Stimulated activated CD4-positive, alpha-beta T cell treated with anti-CD3 and anti-CD28 coated beads, Interleukin-2, amount 100 ng/mL, for 4 hours (primary cell): ENCODE results near the gene ABHD16B.

Experiments
- DNase-seq: peaks from one replicate; pipeline ENCODE4 v3.0.0-alpha.2; 2020; ENCODE audit warnings: low read depth

The ABHD16B gene

GRCh38 chr20:63861365-63861934 lies at the start of gene ABHD16B:
Gene ABHD16B, plus strand, starts transcription at chr20:63861498. Its CDS starts 43 bp downstream, at chr20:63861541.
- no peak for DNase-seq

DNA sequence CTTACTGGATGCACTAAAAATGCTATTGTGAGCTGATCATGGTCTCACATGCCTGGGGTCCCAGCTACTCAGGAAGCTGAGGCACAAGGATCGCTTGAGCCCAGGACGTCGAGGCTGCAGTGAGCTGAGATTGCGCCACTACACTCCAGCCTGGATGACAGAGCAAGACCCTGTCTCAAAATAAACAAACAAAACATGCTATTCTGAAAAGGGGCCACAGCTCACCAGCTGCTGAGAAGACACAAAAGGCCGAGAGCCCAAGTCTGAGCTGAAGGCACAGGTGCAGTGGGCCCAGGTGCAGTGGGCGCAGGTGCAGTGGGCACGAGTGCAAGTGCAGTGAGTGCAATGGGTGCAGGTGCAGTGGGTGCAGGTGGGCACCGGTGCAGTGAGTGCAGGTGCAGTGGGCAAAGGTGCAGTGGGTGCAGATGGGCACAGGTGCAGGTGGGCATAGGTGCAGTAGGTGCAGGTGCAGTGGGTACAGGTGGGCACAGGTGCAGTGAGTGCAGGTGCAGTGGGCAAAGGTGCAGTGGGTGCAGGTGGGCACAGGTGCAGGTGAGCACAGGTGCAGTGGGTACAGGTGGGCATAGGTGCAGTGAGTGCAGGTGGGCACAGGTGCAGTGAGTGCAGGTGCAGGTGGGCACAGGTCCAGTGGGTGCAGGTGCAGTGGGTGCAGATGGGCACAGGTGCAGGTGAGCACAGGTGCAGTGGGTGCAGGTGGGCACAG lies 46.2 kb upstream of the ABHD16B start:
- no peak for DNase-seq

GRCh38 chr20:63815615-63816253 lies 45.6 kb upstream of the ABHD16B start:
- DNase-seq = no peak

DNA sequence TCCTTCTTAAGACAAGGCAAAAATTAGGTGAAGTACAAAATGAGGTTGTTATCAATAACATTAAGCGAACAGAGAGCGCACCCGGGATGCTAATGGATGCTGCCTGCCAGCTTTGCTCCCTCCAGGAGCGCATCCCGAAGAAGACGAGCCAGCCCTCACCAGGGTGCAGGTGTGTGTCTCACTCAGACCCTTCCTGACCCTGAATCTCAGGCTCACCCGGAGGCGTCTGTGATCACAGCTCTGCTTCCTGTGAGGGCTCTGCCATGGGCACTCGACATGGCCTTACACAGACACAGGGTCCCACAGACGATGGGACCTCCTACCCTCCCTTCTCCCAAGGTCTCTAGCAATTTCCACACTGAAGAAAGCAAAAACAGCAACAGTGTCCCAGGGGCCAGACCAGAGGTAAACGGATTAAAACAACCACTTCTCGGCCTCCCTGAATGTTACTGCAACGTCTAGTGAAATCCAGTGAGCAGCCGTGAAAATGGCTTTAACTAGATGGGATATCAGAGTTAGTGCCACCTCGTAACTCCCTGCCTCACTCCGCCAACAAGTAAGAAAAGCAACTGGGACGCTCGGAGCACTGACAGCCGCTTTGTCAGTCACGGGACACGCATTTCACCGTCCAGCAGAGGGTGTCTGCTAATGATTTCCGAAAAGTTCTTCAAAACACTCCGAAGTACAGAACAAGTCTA lies 41.9 kb upstream of the ABHD16B start:
- DNase-seq = no peak

GRCh38 chr20:63821811-63822210 lies 39.5 kb upstream of the ABHD16B start:
- DNase-seq = no peak

DNA sequence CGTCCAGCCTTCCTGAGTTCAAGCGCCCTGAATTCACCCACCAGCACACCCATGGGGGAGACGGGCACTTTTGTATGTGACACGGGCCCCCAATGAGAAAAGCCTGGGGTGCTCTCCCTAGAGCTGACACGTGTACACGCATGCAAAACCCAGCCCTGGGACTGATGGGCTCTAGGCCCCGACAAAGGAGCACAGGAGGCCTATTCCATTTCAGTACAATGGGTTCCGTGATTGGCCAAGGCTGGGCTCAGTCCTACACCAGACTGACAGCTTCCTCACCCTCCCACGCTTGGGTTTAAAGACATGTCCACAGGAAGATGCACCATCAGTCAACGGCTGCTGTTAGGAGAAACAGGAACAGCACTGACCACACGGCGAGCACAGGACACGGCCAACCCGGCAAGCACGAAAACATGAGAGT lies 39.0 kb upstream of the ABHD16B start:
- DNase-seq = no peak

- no peak for DNase-seq
These were observed 37.5 kb upstream of the ABHD16B start for GRCh38 chr20:63823691-63824311.

DNA sequence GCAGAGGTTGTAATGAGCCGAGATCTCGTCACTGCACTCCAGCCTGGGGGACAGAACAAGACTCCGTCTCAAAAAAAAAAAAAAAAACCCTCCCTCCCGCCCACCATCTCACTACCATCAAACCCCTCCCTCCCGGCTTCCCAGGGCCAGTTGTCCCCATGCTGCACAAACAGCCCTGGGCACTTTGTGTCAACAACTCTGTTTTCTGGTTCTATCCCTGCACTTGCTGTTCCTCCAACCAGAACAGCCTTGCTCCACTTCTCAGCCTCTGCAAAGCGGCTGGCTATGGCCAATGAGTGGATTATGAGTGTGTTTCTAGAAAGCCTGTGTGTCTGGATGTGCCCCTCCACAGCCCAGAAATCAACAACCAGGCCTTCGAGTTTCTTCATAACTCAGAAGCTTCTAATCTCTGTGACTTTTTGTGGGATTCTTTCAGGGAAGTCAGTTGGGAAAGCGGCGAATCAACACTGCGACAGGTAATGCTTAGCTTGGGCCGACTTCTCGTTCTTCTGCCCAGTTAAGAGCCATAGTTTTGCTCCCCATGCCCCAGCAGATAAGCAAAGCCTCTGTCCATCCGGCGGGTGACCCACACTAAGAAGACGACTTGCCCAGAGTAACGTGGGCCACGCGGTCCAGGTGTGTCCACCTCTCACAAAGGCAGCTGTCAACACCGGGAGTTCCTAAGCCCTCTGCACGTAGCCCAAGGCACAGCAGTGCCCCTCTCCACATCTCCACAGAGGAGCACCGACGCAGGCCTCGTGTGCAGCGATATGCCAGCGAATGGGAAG lies 35.8 kb upstream of the ABHD16B start:
- no peak for DNase-seq

DNA sequence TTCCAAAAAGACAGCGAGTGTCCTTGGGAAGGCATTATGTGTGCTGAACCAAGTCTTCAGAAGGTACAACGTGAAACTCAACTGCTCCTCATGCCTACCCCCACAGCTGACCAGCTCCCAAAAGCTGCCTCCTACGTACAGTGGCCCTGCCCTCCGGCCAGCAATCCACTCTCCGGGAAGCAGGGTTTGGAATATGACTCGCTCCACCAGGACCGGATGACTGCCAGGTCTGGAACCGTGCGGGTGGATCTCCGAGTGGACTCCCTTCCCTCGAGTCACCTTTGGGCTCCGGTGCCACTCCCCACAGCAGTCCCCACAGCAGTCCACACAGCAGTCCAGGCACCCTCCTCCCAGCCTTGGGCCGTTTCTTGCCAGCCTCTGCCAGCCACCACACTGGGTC lies 34.5 kb upstream of the ABHD16B start:
- no peak for DNase-seq

DNA sequence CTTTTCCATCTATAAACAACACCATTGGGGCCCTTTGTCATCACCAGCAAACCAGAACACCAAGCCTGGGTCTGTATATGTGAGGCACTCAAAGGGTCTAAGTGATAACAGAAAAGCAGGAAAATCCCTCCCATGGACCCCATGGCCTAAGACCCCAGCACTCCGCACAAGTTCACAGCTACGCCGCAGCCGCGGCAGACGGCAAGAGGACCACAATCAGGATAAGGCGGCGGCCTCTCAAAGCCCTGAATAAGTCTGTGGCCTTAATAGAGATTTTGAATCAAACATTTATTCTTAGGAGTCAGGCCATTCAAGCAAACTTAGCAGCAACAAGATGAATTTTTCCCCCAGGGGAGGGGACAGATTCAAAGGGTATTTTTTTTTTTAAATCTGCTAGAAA lies 33.2 kb upstream of the ABHD16B start:
- no peak for DNase-seq

DNA sequence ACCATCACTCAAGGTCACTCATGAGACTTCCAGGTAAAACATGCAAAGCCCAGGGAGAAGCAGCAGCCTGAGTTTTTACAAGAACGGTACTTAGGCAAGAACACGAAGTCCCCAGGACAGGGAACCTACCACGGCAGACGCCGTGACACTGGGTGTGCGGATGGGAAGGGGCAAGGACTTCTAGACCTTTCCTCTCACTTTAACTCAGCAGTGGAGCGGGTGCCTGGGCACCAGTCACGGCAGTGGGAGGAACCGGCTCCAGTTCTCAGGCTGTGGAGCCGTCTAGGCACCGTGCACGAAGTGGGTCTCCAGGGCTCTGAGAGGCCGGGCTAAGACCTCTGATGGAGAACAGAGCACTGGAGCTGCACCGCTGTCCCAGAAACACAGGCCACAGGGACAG lies 32.8 kb upstream of the ABHD16B start:
- DNase-seq = no peak

DNA sequence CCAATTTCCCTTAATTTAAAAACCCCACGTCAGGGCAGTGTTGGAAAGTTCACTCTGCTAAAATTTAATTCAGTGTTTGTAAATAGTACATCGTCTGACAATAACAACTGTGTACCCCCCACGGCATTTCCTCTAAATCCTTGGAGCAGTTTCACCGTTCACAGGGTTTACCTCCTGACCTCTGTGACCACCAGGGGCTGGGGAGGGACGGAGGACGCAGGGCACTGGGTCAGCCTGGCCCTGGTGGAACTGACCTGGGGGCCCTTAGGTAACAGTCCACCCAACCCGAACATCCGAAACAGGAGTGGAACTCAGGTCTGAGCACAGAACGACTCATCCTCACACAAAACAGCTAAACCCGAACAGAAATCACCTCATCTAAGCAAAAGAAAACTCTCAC lies 32.3 kb upstream of the ABHD16B start:
- DNase-seq = no peak

GRCh38 chr20:63829603-63829944 lies 31.7 kb upstream of the ABHD16B start:
- no peak for DNase-seq

GRCh38 chr20:63829945-63830835 lies 31.1 kb upstream of the ABHD16B start:
- DNase-seq = peak; percentile 18

- DNase-seq = no peak
These were observed 30.3 kb upstream of the ABHD16B start, which contains the start of gene ZBTB46 for GRCh38 chr20:63830841-63831588. Gene ZBTB46, minus strand, starts transcription at chr20:63831264. Its CDS starts 40,507 bp downstream, at chr20:63790757.

DNA sequence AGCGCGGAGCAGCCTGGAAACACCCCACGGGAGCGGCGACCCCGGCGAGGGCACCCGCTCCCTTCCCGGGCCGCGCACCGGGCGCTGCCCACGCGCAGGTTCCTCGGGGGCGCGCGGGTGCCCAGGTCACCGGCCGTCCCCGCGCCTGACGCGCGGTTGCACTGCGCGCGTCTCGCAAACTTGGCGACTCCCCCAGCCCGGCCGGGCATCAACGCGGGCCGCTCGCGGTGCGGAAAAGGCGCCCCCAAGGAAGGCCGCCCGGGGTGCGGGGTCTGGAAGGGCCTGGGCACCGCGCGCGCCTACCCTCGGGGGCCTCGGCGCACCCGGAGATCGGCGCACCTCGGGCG lies 29.7 kb upstream of the ABHD16B start:
- DNase-seq = no peak

- DNase-seq = no peak
These were observed 29.2 kb upstream of the ABHD16B start for GRCh38 chr20:63831993-63832686.

- no peak for DNase-seq
These were observed 27.4 kb upstream of the ABHD16B start for GRCh38 chr20:63833776-63834490.

- DNase-seq = no peak
These were observed 26.8 kb upstream of the ABHD16B start for GRCh38 chr20:63834491-63834880.
